Ovary (tissue), 3 donors: Measurements from ENCODE around the gene CD2.

ENCODE experiments used
- CTCF ChIP-seq, 3 donors: fragments of 450-650 bp in 2 of 3; fragments of 200-600 bp in 1 of 3; IDR thresholded peaks; one replicate each; pipeline versions ENCODE4 v1.5.1 to v1.8.0; 2016 to 2022; ENCODE audit warnings: antibody characterized with exemption in 3 of 3, mild to moderate bottlenecking in 1 of 3
- EP300 ChIP-seq: sonication (generic); formaldehyde crosslinking; IDR thresholded peaks from one replicate; pipeline ENCODE4 v1.6.1; 2017; ENCODE audit warnings: antibody characterized with exemption
- donor health status: DM: no; HTN: no; CAD: no.

DNA sequence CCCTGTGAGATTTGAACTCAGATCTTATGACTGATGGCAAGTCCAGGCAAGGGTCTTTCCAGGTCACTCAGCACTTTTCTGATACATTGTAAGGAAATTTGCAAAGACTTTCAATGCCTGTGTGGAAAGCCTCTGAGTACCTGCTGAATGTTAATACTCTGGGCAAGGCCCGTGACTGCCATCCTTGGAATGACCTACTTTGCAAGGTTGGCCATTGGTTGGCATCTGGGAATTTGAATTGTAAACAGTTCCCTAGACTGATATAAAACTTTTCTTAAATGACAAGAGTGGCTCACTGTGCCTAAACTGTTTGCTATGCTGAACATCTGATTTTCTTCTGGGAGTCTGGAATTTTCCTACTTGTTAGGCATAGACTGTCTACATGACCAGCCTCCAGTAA is 57.1 kb downstream of the CD2 start:
- no peak for TF ChIP-seq CTCF (IDR thresholded peaks at IDR 0.05)
- TF ChIP-seq EP300 = no peak
